ENCODE data around the gene PCDHA4.
"Not testable (repeated sequence)": the region's sequence is repeated elsewhere in the genome, so short reads cannot be mapped to it uniquely, and the experiment has no call there.

Gene PCDHA4

GRCh38 chr5:140806834-140807775, at the start of gene PCDHA4:
Gene PCDHA4 (plus strand): TSS chr5:140807068.
- intact Hi-C loops (cut with DNase I), result no loop called here
- peak in 7 of 10 donors; percentile 40 to 90 (median 68) for DNase-seq

GRCh38 chr5:140764177-140764973, 42.5 kb upstream of the PCDHA4 start:
- no peak for DNase-seq
- intact Hi-C loops (cut with DNase I), result no loop called here

- intact Hi-C loops (cut with DNase I), result no loop called here
- DNase-seq, result no peak
Measured at GRCh38 chr5:140767444-140767843, 39.4 kb upstream of the PCDHA4 start.

GRCh38 chr5:140780512-140780911, 26.4 kb upstream of the PCDHA4 start:
- intact Hi-C loops (cut with DNase I), result no loop called here
- DNase-seq, result no peak

- intact Hi-C loops (cut with DNase I), result no loop called here
- peak in 1 of 10 donors; percentile 63 for DNase-seq
Measured at GRCh38 chr5:140785905-140786686, 20.8 kb upstream of the PCDHA4 start, which contains the start of gene PCDHA1. Gene PCDHA1 (plus strand): TSS chr5:140786140.

GRCh38 chr5:140787422-140787821, 19.4 kb upstream of the PCDHA4 start:
- DNase-seq, result peak in 1 of 10 donors; percentile 65
- intact Hi-C loops (cut with DNase I), result not testable (repeated sequence)

GRCh38 chr5:140787849-140788504, 18.9 kb upstream of the PCDHA4 start:
- intact Hi-C loops (cut with DNase I), result not testable (repeated sequence)
- DNase-seq, result peak in 1 of 10 donors; percentile 73

- intact Hi-C loops (cut with DNase I), result no loop called here
- no peak for DNase-seq
Measured at GRCh38 chr5:140791089-140791488, 15.8 kb upstream of the PCDHA4 start.

- DNase-seq, result peak in 1 of 10 donors; percentile 53
- intact Hi-C loops (cut with DNase I), result no loop called here
Measured at GRCh38 chr5:140794595-140795258, 12.1 kb upstream of the PCDHA4 start, which contains the start of gene PCDHA2. Gene PCDHA2 (plus strand): TSS chr5:140794852.

- DNase-seq, result no peak
- intact Hi-C loops (cut with DNase I), result no loop called here
Measured at GRCh38 chr5:140795259-140795641, 11.6 kb upstream of the PCDHA4 start.

- DNase-seq, result peak in 1 of 10 donors; percentile 78
- intact Hi-C loops (cut with DNase I), result not testable (repeated sequence)
Measured at GRCh38 chr5:140796072-140796717, 10.7 kb upstream of the PCDHA4 start.

- intact Hi-C loops (cut with DNase I), result no loop called here
- DNase-seq, result peak in 2 of 10 donors; percentile 70 to 78
Measured at GRCh38 chr5:140796718-140797095, 10.2 kb upstream of the PCDHA4 start.

- peak in 1 of 10 donors; percentile 41 for DNase-seq
- intact Hi-C loops (cut with DNase I), result no loop called here
Measured at GRCh38 chr5:140800816-140801493, 5.9 kb upstream of the PCDHA4 start, which contains the start of gene PCDHA3. Gene PCDHA3 (plus strand): TSS chr5:140801057.

- intact Hi-C loops (cut with DNase I), result no loop called here
- peak in 3 of 10 donors; percentile 63 to 86 (median 75) for DNase-seq
Measured at GRCh38 chr5:140801494-140801841, 5.4 kb upstream of the PCDHA4 start.

GRCh38 chr5:140802381-140802780, 4.5 kb upstream of the PCDHA4 start:
- intact Hi-C loops (cut with DNase I), result not testable (repeated sequence)
- peak in 2 of 10 donors; percentile 69 to 76 for DNase-seq

GRCh38 chr5:140802781-140803271, 4.0 kb upstream of the PCDHA4 start:
- peak in 2 of 10 donors; percentile 72 to 85 for DNase-seq
- intact Hi-C loops (cut with DNase I), result no loop called here

- peak in 2 of 10 donors; percentile 62 to 79 for DNase-seq
- intact Hi-C loops (cut with DNase I), result not testable (repeated sequence)
Measured at GRCh38 chr5:140808241-140808888, 1.5 kb downstream of the PCDHA4 start.

Data from posterior cingulate gyrus (tissue), 11 donors.